ENCODE measurements around the gene C16orf89.

The C16orf89 gene

DNA sequence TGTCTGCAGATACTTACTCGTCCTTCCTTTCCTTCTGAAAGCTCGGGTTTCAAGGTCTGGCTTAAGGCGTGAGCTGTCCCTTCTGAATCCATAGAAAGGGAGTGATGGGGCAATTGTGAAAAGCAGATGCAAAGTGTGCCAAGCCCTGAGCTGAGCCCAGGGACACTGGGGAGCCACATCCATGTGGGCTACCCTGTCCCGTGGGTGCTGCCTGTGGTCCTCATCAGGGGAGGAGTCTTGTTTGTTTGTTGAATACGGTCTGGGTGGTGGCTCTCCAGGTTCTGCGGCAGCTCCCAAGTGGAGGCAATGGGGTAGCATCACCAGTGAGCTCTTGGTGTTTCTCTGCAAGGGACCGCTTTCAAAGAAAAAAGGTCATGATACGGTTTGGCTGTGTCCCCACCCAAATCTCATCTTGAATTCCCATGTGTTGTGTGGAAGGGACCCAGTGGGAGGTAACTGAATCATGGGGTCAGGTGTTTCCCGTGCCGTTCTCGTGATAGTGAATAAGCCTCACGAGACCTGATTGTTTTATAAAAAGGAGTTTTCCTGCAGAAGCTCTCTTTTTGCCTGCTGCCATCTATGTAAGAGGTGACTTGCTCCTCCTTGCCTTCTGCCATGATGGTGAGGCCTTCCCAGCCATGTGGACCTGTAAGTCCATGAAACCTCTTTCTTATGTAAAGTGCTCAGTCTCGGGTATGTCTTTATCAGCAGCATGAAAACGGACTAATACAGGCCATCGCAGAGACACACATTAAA lies 4.9 kb upstream of the C16orf89 start:
- no peak for TF ChIP-seq EZH2 (IDR thresholded peaks at IDR 0.05)
- no peak for TF ChIP-seq FOXP2 (optimal IDR thresholded peaks at IDR 0.05; ENCODE audit: control extremely low read depth, extremely low read length, insufficient read depth)
- TF ChIP-seq POLR2AphosphoS5 (IDR thresholded peaks at IDR 0.05; ENCODE audit: borderline replicate concordance, low read depth, low read length), result no peak
- H3K27ac ChIP-seq, result no peak overlapping the region

DNA sequence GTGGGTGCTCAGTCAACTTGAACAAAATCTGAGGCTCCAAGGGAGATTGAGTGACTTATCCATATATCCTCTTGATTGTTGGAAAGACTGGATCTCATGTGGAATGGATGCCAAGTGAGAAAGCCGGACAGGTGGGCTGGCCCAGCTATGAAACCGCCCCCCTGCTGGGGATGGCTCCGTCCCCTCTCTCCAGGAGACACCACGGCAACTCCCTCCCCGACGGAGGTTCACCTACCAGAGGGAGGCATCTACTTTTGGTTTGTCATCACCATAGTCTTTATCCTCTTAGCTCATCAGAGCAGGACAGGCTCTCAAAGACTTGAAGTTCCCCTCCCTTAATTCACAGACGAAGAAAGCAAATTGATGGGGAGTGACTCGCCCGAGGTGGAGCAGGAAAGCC lies 4.1 kb upstream of the C16orf89 start:
- Histone ChIP-seq H3K9ac (ENCODE audit: insufficient read length) (no peak overlapping the region), H3K27ac (no peak overlapping the region), H3K9me3 (ENCODE audit: low read depth, low read length) (no peaks in the 10 kb centered on the region), H3K4me3 (no peak overlapping the region), H3K36me3 (ENCODE audit: insufficient read depth, low read length) (no peaks in the 10 kb centered on the region)
- DNase-seq (ENCODE audit: low read depth, low spot score), result no peak
- TF ChIP-seq POLR2AphosphoS5 (IDR thresholded peaks at IDR 0.05; ENCODE audit: borderline replicate concordance, low read depth, low read length) (no peak), EZH2 (IDR thresholded peaks at IDR 0.05) (no peak), FOXP2 (optimal IDR thresholded peaks at IDR 0.05; ENCODE audit: control extremely low read depth, extremely low read length, insufficient read depth) (no peak)

More for the DNA sequence above, 4.9 kb upstream of the C16orf89 start:
- DNase-seq (ENCODE audit: low read depth, low spot score), result no peak
- H3K9ac ChIP-seq (ENCODE audit: insufficient read length), result no peak overlapping the region
- peaks cover 5% of the 10 kb centered on the region; the same call in 1 of the 2 replicates for H3K36me3 ChIP-seq (ENCODE audit: insufficient read depth, low read length)
- H3K9me3 ChIP-seq (ENCODE audit: low read depth, low read length), result no peaks in the 10 kb centered on the region
- H3K4me3 ChIP-seq, result no peak overlapping the region

DNA sequence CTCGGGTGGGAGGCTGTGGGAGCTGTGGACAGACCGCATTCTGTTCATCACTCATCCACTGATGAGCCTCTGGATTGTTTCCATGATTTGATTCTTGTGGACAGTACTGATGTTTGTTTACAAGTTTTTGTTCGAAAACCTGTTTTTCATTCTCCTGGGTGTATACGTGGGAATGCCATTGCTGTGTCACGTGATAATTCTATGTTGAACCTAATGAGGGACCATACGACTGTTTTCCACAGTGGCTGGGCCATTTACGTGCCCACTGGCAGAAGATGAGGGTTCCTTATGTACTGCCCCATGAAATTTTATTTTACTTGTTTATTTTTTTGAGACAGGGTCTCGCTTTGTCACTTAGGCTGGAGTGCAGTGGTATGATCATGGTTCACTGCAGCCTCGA lies 3.3 kb upstream of the C16orf89 start:
- Histone ChIP-seq H3K27ac (no peak overlapping the region), H3K4me3 (no peak overlapping the region), H3K36me3 (ENCODE audit: insufficient read depth, low read length) (no peaks in the 10 kb centered on the region), H3K9ac (ENCODE audit: insufficient read length) (no peak overlapping the region), H3K9me3 (ENCODE audit: low read depth, low read length) (no peaks in the 10 kb centered on the region)
- no peak for DNase-seq (ENCODE audit: low read depth, low spot score)
- no peak for TF ChIP-seq FOXP2 (optimal IDR thresholded peaks at IDR 0.05; ENCODE audit: control extremely low read depth, extremely low read length, insufficient read depth)
- no peak for TF ChIP-seq POLR2AphosphoS5 (IDR thresholded peaks at IDR 0.05; ENCODE audit: borderline replicate concordance, low read depth, low read length)
- TF ChIP-seq EZH2 (IDR thresholded peaks at IDR 0.05), result no peak

DNA sequence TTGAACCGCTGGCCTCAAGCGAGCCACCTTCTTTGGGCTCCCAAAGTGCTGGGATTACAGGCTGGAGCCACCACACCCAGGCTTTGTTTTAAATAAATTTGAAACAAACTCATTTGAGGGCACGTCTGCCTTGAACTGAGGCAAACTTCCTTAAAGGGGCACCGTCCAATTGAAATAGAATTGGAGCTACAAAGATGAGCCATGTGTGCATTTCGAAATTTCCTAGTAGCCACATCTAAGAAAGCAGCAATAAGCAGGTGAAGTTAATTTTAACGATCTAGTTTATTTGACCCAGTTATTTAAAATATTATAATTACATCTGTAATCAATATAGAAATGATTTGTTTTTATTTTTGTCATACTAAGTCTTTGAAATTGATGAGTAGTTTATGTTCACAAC lies 755 bp upstream of the C16orf89 start:
- no peaks in the 10 kb centered on the region for H3K9me3 ChIP-seq (ENCODE audit: low read depth, low read length)
- no peak overlapping the region for H3K4me3 ChIP-seq
- no peak overlapping the region for H3K27ac ChIP-seq
- TF ChIP-seq POLR2AphosphoS5 (IDR thresholded peaks at IDR 0.05; ENCODE audit: borderline replicate concordance, low read depth, low read length), result no peak
- no peak for TF ChIP-seq EZH2 (IDR thresholded peaks at IDR 0.05)
- no peak for TF ChIP-seq FOXP2 (optimal IDR thresholded peaks at IDR 0.05; ENCODE audit: control extremely low read depth, extremely low read length, insufficient read depth)
- H3K36me3 ChIP-seq (ENCODE audit: insufficient read depth, low read length), result no peaks in the 10 kb centered on the region
- DNase-seq (ENCODE audit: low read depth, low spot score), result no peak
- no peak overlapping the region for H3K9ac ChIP-seq (ENCODE audit: insufficient read length)

DNA sequence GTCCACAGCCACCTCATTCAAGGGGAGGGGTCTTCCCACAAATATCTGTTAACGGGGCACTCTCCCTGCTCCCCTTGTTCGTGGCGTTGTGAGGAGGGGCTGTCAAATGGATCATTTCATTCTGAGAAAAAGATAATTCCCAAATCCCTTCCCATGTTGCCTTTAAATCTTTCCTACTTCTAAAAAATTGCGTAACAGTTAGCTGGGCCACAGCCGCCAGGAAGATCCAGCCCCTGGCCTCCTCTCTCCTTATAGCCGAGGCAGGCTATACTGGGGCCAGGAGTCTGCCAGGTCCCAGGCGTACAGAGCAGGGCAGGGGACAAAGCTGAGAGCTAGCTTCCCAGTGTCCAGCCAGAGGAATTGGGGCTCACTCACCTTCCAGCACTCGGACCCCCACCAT lies 430 bp downstream of the C16orf89 start:
- H3K36me3 ChIP-seq (ENCODE audit: insufficient read depth, low read length), result no peaks in the 10 kb centered on the region
- no peak overlapping the region for H3K4me3 ChIP-seq
- DNase-seq (ENCODE audit: low read depth, low spot score), result no peak
- no peak overlapping the region for H3K27ac ChIP-seq
- no peaks in the 10 kb centered on the region for H3K9me3 ChIP-seq (ENCODE audit: low read depth, low read length)
- TF ChIP-seq EZH2 (IDR thresholded peaks at IDR 0.05) (no peak), POLR2AphosphoS5 (IDR thresholded peaks at IDR 0.05; ENCODE audit: borderline replicate concordance, low read depth, low read length) (no peak), FOXP2 (optimal IDR thresholded peaks at IDR 0.05; ENCODE audit: control extremely low read depth, extremely low read length, insufficient read depth) (no peak)
- H3K9ac ChIP-seq (ENCODE audit: insufficient read length), result no peak overlapping the region

DNA sequence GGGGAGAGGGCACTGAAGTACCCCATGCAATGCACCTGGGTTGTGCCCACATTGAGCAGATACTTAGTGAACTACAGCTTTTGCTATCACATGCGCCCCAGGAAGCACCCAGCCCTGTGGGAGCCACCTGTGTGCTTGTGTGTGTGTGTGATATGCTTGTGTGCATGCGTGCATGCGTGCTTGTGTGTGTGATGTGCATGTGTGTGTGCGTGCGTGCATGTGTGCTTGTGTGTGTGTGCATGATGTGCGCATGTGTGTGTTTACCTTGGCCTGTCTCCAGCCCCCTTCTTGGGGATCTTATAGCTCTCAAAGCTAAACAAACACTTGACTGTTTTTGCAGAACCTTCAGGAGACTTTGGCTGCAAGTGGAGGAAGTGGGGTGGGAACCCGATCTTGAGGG lies 841 bp downstream of the C16orf89 start:
- no peak overlapping the region for H3K4me3 ChIP-seq
- no peaks in the 10 kb centered on the region for H3K9me3 ChIP-seq (ENCODE audit: low read depth, low read length)
- DNase-seq (ENCODE audit: low read depth, low spot score), result no peak
- TF ChIP-seq EZH2 (IDR thresholded peaks at IDR 0.05) (no peak), FOXP2 (optimal IDR thresholded peaks at IDR 0.05; ENCODE audit: control extremely low read depth, extremely low read length, insufficient read depth) (no peak), POLR2AphosphoS5 (IDR thresholded peaks at IDR 0.05; ENCODE audit: borderline replicate concordance, low read depth, low read length) (no peak)
- no peak overlapping the region for H3K27ac ChIP-seq
- no peak overlapping the region for H3K9ac ChIP-seq (ENCODE audit: insufficient read length)
- H3K36me3 ChIP-seq (ENCODE audit: insufficient read depth, low read length), result no peaks in the 10 kb centered on the region

DNA sequence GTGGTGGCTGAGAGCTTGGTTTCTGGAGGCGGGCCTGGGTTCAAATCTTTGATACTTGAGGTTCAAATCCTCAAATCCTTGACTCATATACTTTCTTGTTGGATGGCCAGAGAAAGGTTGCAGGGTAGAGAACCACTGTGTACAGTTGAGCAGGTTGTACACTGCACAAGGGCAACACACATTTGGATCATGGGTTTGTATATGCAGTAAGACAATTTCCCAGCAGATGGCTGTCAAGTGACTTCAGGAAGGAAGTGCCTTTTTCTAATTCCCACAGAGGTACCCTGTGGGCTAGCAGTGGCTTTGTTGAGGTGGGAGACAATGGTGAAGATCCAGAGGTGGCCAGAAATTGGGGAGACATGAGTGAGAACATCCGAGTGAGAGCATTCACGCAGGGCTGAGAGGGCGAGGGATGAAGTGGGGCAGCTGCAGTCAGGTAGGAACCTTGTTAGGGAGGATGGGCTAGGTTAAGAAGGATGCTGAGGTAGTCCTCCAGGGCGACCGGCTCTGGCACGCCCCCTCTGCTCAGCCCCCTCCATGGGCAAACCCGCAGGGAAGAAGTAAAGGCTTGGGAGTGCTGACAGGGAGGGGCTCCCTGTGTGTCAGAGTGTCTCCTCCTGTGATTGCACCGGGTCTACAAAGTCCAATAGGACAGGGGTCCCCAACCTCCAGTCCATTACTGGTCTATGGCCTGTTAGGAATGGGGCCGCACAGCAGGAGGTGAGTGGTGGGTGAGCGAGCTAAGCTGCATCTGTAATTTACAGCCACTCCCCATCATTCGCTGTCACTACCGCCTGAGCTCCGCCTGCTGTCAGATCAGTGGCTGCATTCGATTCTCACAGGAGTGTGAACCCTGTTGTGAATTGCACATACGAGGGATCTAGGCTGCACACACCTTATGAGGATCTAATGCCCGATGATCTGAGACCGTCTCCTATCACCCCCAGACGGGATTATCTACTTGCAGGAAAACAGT lies 2.7 kb downstream of the C16orf89 start:
- TF ChIP-seq FOXP2 (optimal IDR thresholded peaks at IDR 0.05; ENCODE audit: control extremely low read depth, extremely low read length, insufficient read depth) (no peak), POLR2AphosphoS5 (IDR thresholded peaks at IDR 0.05; ENCODE audit: borderline replicate concordance, low read depth, low read length) (no peak), EZH2 (IDR thresholded peaks at IDR 0.05) (no peak)
- no peaks in the 10 kb centered on the region for H3K36me3 ChIP-seq (ENCODE audit: insufficient read depth, low read length)
- no peak overlapping the region for H3K4me3 ChIP-seq
- no peak overlapping the region for H3K27ac ChIP-seq
- no peaks in the 10 kb centered on the region for H3K9me3 ChIP-seq (ENCODE audit: low read depth, low read length)
- H3K9ac ChIP-seq (ENCODE audit: insufficient read length), result no peak overlapping the region
- no peak for DNase-seq (ENCODE audit: low read depth, low spot score)

DNA sequence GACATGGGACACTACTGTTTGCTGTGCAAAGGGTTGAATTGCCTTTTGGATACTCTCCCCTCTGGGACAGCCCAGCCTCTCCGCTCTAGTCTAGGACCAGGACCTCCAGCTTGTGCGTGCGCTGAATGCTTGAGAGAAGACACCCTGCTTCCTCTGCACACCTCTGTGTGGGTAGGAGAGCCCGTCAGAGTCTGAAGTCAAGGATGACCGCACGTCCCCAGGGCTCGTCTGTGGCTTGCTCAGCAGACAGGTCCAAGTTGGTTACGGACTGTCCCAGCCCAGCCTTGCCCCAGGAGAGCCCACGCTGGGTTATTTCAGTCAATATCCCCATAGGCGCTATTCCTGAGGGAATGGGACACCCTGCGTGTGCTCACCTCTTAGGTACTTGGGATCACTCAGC lies 3.7 kb downstream of the C16orf89 start:
- no peak overlapping the region for H3K9ac ChIP-seq (ENCODE audit: insufficient read length)
- TF ChIP-seq POLR2AphosphoS5 (IDR thresholded peaks at IDR 0.05; ENCODE audit: borderline replicate concordance, low read depth, low read length) (no peak), FOXP2 (optimal IDR thresholded peaks at IDR 0.05; ENCODE audit: control extremely low read depth, extremely low read length, insufficient read depth) (no peak), EZH2 (IDR thresholded peaks at IDR 0.05) (no peak)
- no peaks in the 10 kb centered on the region for H3K36me3 ChIP-seq (ENCODE audit: insufficient read depth, low read length)
- H3K4me3 ChIP-seq, result no peak overlapping the region
- no peak for DNase-seq (ENCODE audit: low read depth, low spot score)
- H3K27ac ChIP-seq, result no peak overlapping the region
- H3K9me3 ChIP-seq (ENCODE audit: low read depth, low read length), result no peaks in the 10 kb centered on the region
